Measurements from ENCODE around the gene TMEM9.

Gene TMEM9

GRCh38 chr1:201146626-201147390, 7.5 kb downstream of the TMEM9 start:
- CTCF ChIA-PET: interaction anchor here (0.7 to 1.1 kb wide), 2 partner anchors 24 to 27 kb away, joined by 3 read pairs; no protein-coding TSS in a partner anchor

GRCh38 chr1:201145816-201146215, 8.5 kb downstream of the TMEM9 start:
- CTCF ChIA-PET: interaction anchor here (1.1 kb wide), 1 partner anchor 26 kb away, joined by 3 read pairs; no protein-coding TSS in a partner anchor
- Mint-ChIP-seq H3K27ac (no peak overlapping the region), H3K36me3 (peaks cover 9% of the 10 kb centered on the region), H3K4me3 (no peak overlapping the region), H3K27me3 (no peaks in the 10 kb centered on the region), H3K9me3 (no peaks in the 10 kb centered on the region), H3K4me1 (no peaks in the 10 kb centered on the region)
- no peak for DNase-seq

More at GRCh38 chr1:201146626-201147390, 7.5 kb downstream of the TMEM9 start:
- H3K9me3 Mint-ChIP-seq: no peaks in the 10 kb centered on the region
- no peaks in the 10 kb centered on the region for H3K4me1 Mint-ChIP-seq
- no peak overlapping the region for H3K27ac Mint-ChIP-seq
- no peaks in the 10 kb centered on the region for H3K27me3 Mint-ChIP-seq
- no peak overlapping the region for H3K4me3 Mint-ChIP-seq
- H3K36me3 Mint-ChIP-seq: peaks cover 18% of the 10 kb centered on the region
- DNase-seq: no peak

GRCh38 chr1:201145132-201145531, 9.1 kb downstream of the TMEM9 start:
- H3K36me3 Mint-ChIP-seq: peaks cover 8% of the 10 kb centered on the region
- H3K4me3 Mint-ChIP-seq: no peak overlapping the region

GRCh38 chr1:201144701-201145100, 9.6 kb downstream of the TMEM9 start:
- Mint-ChIP-seq H3K9me3 (no peaks in the 10 kb centered on the region), H3K4me3 (no peak overlapping the region), H3K27ac (no peak overlapping the region), H3K36me3 (peaks cover 8% of the 10 kb centered on the region), H3K4me1 (no peaks in the 10 kb centered on the region), H3K27me3 (no peaks in the 10 kb centered on the region)
- CTCF ChIA-PET: no interaction called here
- DNase-seq: no peak

More at GRCh38 chr1:201145132-201145531, 9.1 kb downstream of the TMEM9 start:
- no peak overlapping the region for H3K27ac Mint-ChIP-seq
- CTCF ChIA-PET: no interaction called here
- DNase-seq: no peak
- H3K9me3 Mint-ChIP-seq: no peaks in the 10 kb centered on the region
- H3K27me3 Mint-ChIP-seq: no peaks in the 10 kb centered on the region
- no peaks in the 10 kb centered on the region for H3K4me1 Mint-ChIP-seq

- no peak overlapping the region for H3K4me3 Mint-ChIP-seq
- H3K9me3 Mint-ChIP-seq: no peaks in the 10 kb centered on the region
- CTCF ChIA-PET: no interaction called here
- no peak for DNase-seq
- H3K4me1 Mint-ChIP-seq: no peaks in the 10 kb centered on the region
- no peaks in the 10 kb centered on the region for H3K27me3 Mint-ChIP-seq
- peaks cover 5% of the 10 kb centered on the region for H3K36me3 Mint-ChIP-seq
- no peak overlapping the region for H3K27ac Mint-ChIP-seq
Observed at GRCh38 chr1:201143726-201144635, 10.3 kb downstream of the TMEM9 start.

GRCh38 chr1:201142849-201143725, 11.2 kb downstream of the TMEM9 start:
- Mint-ChIP-seq H3K9me3 (no peaks in the 10 kb centered on the region), H3K27me3 (no peaks in the 10 kb centered on the region), H3K36me3 (peaks cover 5% of the 10 kb centered on the region), H3K4me1 (no peaks in the 10 kb centered on the region), H3K27ac (no peak overlapping the region), H3K4me3 (no peak overlapping the region)
- no peak for DNase-seq
- CTCF ChIA-PET: no interaction called here

GRCh38 chr1:201142011-201142848, 12.0 kb downstream of the TMEM9 start:
- Mint-ChIP-seq H3K4me3 (no peak overlapping the region), H3K27me3 (no peaks in the 10 kb centered on the region), H3K9me3 (no peaks in the 10 kb centered on the region), H3K36me3 (peaks cover 5% of the 10 kb centered on the region), H3K4me1 (no peaks in the 10 kb centered on the region), H3K27ac (no peak overlapping the region)
- DNase-seq: no peak
- CTCF ChIA-PET: interaction anchor here (0.9 to 1.9 kb wide), 2 partner anchors 8 to 23 kb away, joined by 3 to 10 read pairs; no protein-coding TSS in a partner anchor

GRCh38 chr1:201141418-201141817, 12.9 kb downstream of the TMEM9 start:
- CTCF ChIA-PET: interaction anchor here (0.9 to 1.9 kb wide), 2 partner anchors 9 to 23 kb away, joined by 3 to 10 read pairs; no protein-coding TSS in a partner anchor
- H3K27ac Mint-ChIP-seq: no peak overlapping the region
- peaks cover 5% of the 10 kb centered on the region for H3K36me3 Mint-ChIP-seq
- H3K4me3 Mint-ChIP-seq: no peak overlapping the region
- H3K27me3 Mint-ChIP-seq: no peaks in the 10 kb centered on the region
- no peaks in the 10 kb centered on the region for H3K4me1 Mint-ChIP-seq
- no peak for DNase-seq
- no peaks in the 10 kb centered on the region for H3K9me3 Mint-ChIP-seq

GRCh38 chr1:201140941-201141260, 13.4 kb downstream of the TMEM9 start:
- CTCF ChIA-PET: interaction anchor here (0.9 to 1.9 kb wide), 2 partner anchors 9 to 22 kb away, joined by 3 to 10 read pairs; no protein-coding TSS in a partner anchor
- H3K36me3 Mint-ChIP-seq: peaks cover 5% of the 10 kb centered on the region
- H3K27me3 Mint-ChIP-seq: no peaks in the 10 kb centered on the region
- no peak overlapping the region for H3K4me3 Mint-ChIP-seq
- H3K27ac Mint-ChIP-seq: peak overlapping the region; percentile 68
- no peaks in the 10 kb centered on the region for H3K9me3 Mint-ChIP-seq
- H3K4me1 Mint-ChIP-seq: no peaks in the 10 kb centered on the region
- DNase-seq: no peak

GRCh38 chr1:201140235-201140940, 13.9 kb downstream of the TMEM9 start:
- H3K4me1 Mint-ChIP-seq: no peaks in the 10 kb centered on the region
- CTCF ChIA-PET: interaction anchor here (1.9 kb wide), 1 partner anchor 10 kb away, joined by 10 read pairs; no protein-coding TSS in a partner anchor
- H3K27me3 Mint-ChIP-seq: no peaks in the 10 kb centered on the region
- H3K9me3 Mint-ChIP-seq: no peaks in the 10 kb centered on the region
- no peak for DNase-seq
- H3K27ac Mint-ChIP-seq: peak overlapping the region; percentile 68
- H3K4me3 Mint-ChIP-seq: no peak overlapping the region
- peaks cover 7% of the 10 kb centered on the region for H3K36me3 Mint-ChIP-seq

GRCh38 chr1:201139756-201140155, 14.5 kb downstream of the TMEM9 start:
- Mint-ChIP-seq H3K4me1 (no peaks in the 10 kb centered on the region), H3K27ac (no peak overlapping the region), H3K36me3 (peaks cover 9% of the 10 kb centered on the region), H3K4me3 (no peak overlapping the region), H3K9me3 (no peaks in the 10 kb centered on the region), H3K27me3 (no peaks in the 10 kb centered on the region)
- no peak for DNase-seq
- CTCF ChIA-PET: no interaction called here

GRCh38 chr1:201139306-201139705, 15.0 kb downstream of the TMEM9 start:
- DNase-seq: no peak
- H3K9me3 Mint-ChIP-seq: no peaks in the 10 kb centered on the region
- CTCF ChIA-PET: interaction anchor here (1.3 kb wide), 1 partner anchor 11 kb away, joined by 5 read pairs; no protein-coding TSS in a partner anchor
- no peaks in the 10 kb centered on the region for H3K4me1 Mint-ChIP-seq
- no peaks in the 10 kb centered on the region for H3K27me3 Mint-ChIP-seq
- peaks cover 9% of the 10 kb centered on the region for H3K36me3 Mint-ChIP-seq
- H3K4me3 Mint-ChIP-seq: no peak overlapping the region
- no peak overlapping the region for H3K27ac Mint-ChIP-seq

Data from activated naive CD4-positive, alpha-beta T cell treated with anti-CD3 and anti-CD28 coated beads, Interleukin-2, amount 10 ng/mL, durations not matched to agents 7 days and 5 days (primary cell).